HG03558 (cell line): ENCODE results near the gene EFNA5.

Experiments used
- ATAC-seq: cut with Tn5 transposase; IDR thresholded peaks from one replicate; pipeline ENCODE4 v1.9.1; 2021; ENCODE audit warnings: moderate number of reproducible peaks; ENCODE audit not compliant: unreplicated experiment; ENCODE audit errors: extremely low read depth

Gene EFNA5

DNA sequence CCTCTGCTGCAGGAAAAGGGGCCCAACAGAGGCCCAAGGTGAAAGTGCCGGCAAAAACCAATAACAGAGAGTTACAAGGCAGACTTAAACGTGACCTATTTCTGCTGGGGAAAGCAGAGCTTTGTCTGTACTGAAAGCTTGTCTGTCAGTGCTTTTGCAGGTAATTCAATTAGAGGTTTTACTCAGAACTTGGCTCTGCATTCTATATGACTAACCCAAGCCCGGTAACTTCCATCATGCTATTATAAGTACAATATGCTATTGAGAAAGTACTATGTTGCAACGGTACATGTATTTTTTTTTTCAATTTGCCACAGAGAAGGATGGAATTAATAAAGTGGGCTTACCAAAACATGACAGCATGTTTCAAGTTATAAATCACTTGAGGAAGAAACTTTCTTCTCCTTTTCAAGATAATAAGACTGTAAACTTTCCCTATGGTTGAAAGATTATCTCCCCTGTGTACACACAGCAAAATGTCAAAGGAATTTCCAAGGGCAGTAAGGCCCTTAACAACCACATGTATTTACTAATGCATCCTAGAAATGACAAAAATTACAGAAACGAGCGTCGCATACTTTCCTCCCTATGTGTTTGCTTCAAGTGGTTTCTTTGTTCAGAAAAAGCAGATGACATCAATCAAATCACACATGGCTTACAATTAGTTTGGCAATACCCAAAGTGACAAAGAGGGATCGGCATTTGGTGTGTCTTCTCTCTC, 282.4 kb downstream of the EFNA5 start:
- ATAC-seq = peak; percentile 39

DNA sequence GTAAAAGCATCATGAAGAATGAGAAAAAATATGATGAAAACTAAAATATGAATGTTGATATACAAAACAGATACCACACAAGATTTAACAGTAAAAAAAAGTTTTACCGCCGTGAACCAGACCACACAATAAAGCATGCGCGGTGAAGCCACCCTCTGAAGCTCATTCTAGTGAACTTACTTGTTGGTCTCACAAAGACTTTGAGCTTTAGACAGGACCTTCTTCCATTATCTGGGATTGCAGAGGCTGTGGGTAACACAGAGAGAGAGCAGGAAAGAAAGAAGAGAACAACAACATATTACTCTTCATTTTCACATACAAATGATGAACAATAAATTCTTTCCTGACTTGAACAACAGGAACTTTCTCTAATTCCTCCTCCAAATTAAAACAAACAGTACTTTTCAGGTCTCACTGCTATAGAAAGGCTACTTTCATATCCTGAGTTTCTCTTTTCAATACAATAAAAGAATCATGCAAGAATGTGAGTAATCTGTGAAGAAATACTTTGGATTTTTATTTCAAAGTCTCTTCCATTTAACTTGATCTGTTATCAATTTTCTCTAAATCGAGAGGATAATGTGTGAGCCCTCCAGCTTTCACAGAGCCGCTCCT, 283.1 kb downstream of the EFNA5 start:
- ATAC-seq = no peak

DNA sequence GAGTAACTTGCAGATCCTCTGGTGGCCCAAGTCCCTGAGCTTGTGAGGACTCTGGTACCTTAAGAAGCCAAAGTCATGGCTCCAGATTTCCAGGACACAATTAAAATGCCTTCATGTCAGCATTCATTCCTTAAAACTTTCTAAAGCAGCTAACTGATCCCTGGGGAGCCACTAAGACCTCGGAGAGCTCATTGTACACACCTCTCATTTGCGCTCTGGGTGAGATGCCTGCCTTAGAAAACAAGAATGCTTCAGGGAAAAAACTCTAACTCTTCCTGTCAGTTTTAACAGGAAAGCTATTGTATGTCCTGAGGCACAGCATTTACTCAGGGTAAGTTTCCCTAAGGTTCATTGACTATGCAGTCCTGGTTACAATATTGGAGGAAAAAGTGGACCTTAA, 285.0 kb downstream of the EFNA5 start:
- no peak for ATAC-seq

DNA sequence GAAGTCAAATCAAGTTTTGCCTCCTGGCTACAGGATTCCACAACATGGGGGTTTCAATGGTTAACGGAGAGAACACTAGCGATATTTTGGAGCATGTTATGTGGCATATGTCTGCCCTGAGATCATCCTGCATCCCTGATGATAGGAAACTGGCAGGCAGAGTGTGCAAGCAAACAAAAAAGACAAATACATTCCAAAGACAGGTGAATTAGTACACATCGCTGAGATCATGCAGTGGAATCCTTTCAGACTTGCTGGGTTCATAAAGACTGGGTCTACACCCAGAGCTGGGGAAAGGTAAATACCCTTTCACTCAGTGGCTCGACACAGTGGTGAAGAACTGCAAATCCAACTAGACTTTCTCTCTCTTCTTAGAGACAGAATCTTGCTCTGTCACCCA, 286.5 kb downstream of the EFNA5 start:
- no peak for ATAC-seq

DNA sequence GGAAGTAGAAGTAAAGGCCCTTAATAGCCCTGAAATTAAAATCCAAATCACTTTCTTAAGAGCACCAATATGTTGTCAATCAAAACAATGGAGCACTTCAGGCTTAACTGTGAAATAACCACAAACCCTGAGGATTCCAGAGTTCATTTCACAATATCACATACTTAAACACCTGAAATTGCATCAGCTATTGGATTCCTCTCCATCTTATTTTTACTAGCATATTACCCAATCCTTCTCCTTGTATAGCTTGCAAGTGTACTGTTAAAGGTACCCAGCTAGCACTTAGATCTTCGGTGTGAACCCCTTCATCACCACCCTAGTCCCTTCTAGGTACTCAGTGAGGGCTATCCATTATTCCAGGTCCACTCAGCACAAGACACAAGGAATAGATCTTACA, 287.3 kb downstream of the EFNA5 start:
- ATAC-seq = no peak

DNA sequence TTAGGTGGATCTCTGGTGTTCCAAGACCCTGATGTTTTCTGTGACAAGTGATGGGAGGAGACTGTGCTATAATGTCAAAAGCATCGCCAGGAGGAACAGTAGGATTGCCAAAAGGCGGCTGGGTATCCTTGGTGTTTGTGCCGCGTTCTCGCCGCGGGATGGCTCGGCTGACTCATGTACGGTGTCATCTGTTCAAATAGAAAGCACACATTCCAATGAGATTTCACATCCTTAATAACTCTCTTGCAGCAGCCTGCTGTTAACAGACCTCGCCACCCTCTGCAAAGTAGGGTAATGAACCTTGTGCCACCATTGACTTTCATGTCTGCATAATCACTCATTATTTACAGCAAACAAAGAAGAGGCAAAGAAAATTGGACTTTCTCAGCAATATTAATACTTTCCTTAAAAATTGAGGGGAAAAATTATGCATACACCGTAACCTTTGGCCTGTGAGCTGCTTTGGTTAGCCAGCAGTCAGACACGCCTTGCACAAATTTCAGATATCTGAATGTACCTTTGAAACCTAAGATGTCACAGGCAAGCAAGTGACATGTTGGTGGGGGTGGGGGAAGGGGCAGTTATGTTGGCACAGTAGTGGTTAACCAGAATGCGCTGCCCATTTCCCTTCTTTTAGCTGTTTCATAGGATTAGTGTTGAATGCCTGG, 289.4 kb downstream of the EFNA5 start:
- ATAC-seq = no peak

DNA sequence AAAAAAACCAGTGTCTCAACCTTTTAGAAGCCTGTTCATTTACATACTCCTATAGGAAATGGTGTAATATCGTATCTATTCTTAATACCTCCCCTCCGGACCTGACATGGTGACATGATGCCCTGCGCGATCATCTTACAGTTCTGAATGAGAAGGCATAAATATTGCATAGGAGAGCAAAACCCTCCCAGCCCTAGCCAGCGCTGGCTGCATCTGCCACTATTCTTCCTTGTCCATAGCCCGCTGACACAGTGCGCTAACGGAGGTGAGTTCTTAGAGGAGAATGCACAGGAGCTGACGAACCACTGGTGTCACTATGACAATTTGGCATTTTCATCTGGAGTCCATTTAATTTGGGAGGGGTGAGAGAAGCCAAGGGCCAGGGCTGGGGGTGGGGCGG, 290.1 kb downstream of the EFNA5 start:
- ATAC-seq = no peak

DNA sequence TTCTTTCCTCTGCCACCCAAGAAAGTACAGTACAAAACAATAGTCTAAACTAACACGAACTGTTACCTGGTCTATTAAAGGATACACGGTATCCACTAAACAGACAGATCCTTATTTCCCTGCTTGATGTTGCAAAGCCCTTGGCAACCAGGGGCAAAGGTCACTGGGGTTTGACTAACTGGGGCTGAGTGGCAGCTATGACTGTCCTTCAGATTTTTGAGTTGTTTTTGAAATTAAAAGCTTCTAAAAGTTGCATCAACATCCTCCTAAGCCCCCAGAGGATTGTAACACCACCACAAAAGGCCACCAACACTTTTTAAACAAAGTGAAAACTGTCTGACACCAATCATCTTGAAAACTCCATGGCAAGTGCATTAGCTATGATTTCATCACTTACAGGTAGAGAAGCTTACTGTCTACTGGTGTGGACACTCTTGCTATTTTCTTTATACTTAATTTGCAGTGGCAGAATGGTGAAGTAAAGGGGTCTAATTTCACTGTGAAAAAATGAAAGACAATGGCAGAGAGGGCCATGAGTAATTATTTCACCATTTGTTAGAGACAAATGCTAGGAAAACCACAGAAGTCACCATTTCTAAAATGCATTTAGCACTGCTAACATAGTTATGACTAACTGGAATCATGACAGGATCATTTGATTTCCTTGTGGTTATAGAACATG, 292.4 kb downstream of the EFNA5 start:
- no peak for ATAC-seq

DNA sequence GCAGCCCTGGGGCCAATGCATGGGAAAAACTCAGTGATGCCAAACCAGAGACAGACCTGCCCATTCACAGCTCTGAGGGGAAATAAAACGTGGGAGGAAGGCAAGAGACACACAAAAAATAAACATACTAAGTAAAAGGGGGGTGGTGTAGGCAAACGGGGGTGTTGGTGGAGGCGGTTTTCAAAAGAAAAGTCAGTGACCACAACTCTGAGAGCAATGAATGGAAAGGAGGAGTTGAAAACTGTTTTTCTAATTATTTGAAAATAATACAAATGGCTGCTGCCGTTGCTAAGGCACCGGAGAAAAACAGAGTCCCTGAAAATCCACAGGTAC, 293.5 kb downstream of the EFNA5 start:
- ATAC-seq = no peak

DNA sequence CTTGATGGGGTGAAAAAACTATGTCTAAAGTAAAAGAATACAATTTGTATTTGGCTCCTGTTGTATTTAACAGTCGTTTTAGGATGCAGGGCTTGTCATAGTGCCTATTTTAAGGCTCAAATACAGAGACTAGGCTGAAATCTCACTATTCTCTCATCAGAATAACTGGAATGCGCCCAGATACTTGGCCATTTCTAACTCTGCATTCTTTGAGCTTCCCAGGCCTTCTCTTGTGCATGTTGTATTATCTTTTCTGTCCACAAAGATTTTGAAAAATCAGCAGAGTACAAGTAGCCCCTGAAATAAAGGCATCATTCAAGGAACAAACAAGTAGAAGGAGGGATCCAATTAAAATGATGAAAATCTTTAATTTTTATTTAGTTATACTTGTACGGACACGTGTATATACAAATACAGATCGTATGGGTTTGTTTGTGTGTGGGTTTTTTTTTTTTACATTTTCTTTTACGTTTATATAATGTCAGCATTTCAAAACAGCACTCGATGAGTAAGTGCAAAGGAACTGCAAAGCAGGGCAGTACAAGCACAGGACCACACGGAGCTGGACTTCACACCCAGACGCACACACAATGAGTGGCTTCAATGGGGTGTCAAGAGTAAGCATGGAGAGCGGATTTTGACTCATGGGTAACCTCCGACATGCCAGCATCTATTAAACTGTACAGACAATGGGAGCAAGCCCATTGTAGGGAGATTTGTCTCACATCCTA, 294.0 kb downstream of the EFNA5 start:
- ATAC-seq = no peak

DNA sequence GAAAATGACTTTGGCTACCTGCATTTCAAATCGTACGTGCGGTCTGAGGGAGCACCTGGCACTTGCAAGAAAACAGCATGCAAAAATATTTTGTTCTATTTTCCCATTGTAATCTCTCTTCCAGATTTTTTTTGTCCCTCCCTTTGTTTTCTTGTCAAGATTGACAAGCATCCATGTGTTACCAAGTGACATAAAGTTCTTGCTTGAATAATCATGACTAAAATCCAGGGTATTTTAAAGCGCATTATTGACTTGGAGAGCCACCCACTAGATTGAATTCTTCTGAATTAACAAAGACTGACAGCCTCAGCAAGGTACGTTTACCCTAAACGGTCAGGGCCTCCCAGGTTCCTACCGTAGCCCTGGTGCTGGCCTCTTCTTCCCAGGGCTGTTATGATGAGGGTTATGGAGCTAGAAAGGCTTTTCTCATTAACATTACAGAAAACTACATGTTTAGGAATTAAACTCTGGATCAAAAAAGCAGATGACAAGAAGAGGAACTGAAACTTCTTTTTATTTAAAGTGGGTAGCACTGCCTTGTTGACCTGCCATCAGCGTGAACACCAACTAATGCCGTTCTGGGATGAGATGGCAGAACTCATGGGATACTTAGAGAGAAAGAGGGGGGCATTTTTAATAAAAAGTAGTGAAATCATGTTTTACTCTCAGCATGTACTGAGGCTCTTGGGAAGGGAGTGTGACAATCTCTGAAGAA, 297.0 kb downstream of the EFNA5 start:
- peak; percentile 84 for ATAC-seq

DNA sequence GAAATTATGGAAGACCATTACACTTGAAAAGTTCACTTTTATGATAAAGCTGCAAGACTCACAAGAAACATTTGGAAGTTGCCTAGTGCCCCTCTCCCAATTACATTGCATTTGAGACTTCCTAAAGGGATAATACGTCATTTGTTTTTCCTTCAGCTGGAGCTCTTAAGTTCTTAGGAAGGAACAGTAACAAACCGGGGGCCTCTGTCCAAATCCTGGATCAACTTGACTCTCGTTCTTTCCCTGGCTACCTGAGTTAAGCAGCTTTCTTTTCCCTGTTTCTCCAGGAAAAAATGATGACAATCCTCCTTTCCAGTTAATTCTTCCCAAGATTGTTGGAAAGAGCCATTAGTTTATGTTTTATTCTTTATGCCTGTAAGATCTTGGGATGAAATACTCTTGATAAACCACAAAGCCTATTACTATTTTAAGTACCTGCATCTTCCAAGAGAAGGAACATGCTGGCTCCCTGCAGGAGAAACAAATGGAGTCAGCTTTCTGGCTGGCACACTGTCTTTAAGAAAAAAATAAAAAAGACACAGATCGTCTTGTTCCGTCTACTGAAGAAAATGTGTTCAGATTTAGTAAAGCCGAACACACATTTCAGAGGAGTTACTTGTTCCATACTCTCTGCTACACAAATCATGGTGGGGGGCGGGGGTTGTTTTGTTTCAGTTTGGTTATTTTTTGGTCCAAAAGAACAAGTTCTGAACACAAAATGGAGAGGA, 297.9 kb downstream of the EFNA5 start:
- ATAC-seq = no peak

DNA sequence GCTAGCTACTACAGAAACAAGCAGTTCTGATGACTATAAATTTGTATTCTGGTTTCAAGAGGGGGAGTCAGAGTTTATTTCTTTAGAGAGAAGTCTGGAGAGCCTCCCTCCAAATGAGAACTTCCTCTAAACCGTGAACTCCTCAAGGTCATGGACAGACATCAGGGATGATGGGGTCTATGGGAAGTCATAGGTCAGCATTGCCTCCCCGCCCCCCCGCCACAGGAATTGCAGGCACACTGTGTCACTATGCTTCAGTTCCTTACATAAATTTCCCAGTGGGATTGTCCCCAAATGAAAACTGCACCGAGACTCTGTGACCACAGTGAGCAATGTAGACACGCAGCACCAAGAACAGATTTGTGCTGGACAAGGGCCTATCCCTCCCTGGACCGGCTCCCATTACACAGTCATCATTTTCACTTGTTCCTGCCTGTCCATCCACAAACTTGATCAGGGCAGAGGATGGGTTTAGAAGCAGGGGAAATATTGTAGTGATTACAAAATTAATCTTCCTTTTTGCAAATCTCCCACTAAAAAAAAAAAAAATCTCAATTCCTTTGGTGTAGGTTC, 300.3 kb downstream of the EFNA5 start:
- no peak for ATAC-seq

DNA sequence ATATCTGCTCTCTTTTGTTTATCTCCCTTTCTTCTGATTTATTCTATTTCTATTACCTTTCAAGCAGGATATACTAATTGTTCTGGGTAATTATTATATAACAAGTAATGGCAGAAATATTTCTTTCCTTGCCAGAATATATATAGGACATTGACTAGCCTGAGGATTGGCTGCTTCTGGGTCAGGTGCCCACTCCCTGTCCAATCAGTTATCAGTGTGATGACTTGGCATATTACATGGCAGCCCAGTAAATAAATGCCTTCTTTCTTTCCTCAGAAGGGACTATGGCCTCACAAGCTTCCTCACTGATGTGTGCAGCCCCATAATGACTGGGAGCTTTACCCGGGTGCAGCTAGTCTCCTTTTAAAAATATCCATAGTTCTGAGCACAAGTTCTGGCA, 301.1 kb downstream of the EFNA5 start:
- no peak for ATAC-seq

DNA sequence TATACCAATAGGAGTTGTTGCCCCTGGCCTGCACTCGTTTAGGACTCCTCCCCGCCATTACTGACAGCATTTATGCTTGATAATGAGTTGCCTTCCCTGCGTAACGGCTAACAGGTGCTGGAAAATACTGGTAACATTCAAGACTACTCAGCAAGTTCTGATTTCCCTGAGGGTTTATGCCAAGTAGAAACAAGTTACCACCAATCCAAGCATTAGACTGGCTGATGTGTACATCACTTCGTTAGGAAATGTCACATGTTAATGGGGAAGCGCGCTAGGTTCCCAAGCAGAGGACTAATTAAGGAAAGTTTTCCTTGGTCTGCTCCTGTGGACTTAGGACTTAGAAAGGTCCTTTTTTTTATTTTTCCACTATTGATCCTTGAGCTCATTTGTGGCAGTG, 302.1 kb downstream of the EFNA5 start:
- ATAC-seq = no peak

DNA sequence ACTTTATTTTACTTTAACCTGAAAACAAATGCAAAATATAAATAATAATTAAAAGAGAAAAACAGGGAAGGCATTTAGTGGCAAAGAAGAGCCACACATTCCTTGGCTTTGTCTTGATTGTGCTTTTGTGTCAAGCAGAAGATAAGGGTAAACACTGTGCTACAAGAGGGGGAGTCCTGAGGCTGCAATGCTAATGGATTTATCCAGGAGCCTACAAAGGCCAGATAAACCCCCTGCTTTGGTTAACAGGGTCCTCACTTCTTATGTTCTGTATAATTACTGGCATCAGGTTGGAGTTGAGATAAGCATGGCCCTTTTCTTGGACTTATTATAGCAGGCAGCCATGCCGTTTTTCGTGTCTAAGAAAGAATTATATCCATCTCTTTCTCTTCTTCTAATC, 302.8 kb downstream of the EFNA5 start:
- no peak for ATAC-seq

DNA sequence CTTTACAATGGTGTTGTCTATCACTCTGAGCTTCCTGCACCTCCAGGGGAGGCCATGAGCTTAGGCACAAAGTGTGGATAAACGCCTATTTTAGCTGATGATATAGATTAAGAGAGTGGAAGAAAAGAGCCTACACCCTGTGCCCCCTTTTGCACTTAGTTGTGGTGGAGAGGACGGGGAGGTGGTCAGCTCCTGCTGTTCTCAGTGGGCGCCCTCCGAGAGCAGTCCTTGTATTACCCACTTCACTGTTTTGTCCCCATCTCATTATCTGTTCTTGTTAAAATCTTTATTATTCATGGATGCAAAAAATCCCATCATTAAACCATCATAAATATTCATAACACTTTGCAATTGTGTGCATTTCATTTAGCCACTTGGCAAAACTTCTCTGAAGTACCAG, 303.3 kb downstream of the EFNA5 start:
- no peak for ATAC-seq

DNA sequence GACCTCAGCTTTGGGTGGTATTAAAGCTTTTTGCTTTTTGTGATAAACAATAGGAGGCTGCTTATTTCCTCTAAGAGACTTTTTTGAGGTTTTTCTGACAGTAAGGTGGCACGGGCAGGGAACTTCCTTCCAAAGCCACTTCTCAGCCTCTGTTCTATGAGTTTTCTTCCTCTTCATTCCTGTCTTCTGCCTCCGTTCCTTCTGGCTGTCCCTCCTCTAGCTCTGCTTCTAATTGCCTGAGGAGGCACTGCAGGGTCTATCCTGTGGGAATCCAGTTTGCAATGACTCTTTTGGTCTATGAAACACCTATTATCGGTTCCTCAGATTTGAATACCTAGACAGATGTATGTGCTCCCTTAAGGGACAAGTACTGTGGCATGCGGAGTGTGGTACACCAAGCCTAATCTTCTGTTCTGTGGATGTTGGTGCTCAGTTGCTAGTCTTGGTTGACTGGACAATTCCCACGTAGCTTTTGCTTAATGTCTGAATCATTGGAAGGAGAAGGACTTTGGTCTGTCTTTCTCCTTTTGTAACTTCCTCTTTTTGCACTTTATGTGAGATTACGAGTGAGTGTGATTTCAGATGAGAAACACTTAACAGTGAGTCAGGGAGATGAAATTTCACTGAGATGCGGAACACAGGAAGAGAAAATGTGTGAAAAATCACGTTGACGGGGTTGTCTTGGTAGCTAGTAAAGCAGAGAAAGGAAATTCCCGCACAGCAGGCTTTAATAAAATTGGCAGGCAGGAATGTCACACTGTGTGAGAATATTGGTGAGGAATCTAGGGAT, 305.2 kb downstream of the EFNA5 start:
- peak; percentile 39 for ATAC-seq
